Hepatic stellate cell (primary cell): ENCODE data around the gene CSTF3.
"Not testable (repeated sequence)": the region's sequence is repeated elsewhere in the genome, so short reads cannot be mapped to it uniquely, and the experiment has no call there.

Experiments
- DNase-seq: peaks from one replicate; pipeline ENCODE4 v3.0.0; 2011; ENCODE audit warnings: low spot score

The CSTF3 gene

DNA sequence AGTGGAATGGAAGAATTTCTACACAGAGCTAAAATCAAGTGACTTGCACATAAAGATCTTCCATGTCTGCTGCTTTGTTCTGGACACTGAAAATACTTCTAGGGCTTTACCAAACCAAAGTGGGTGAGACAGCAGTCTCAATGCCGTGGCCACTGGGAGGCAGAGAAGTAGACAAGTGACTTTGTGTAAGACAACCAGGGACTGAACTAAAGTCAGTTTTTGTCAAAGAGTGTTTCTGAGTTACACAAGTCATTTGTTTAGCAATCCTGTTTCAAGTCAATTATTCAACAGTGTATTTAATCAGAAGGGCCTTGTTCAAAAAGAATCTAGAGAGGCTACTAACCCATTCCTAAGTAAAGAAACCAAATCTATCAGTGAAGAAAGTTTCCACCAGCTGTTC, 75.3 kb downstream of the CSTF3 start:
- DNase-seq = no peak

DNA sequence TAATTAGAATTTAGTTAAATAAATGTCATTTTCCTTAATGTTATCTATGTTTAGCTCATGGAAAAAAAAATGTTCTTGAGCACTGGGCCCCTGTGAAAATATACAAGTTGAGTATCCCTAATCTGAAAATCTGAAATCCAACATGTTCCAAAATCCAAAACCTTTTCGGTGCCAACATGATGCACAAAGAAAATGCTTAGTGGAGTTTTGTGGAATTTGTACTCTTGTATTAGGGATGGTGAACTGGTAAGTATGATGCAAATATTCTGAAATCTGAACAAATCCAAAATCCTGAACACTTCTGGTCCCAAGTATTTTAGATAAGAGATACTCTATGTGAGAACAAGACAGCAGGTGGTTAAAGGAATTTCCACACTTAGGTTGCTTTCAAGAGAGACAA, 77.4 kb downstream of the CSTF3 start:
- no peak for DNase-seq

DNA sequence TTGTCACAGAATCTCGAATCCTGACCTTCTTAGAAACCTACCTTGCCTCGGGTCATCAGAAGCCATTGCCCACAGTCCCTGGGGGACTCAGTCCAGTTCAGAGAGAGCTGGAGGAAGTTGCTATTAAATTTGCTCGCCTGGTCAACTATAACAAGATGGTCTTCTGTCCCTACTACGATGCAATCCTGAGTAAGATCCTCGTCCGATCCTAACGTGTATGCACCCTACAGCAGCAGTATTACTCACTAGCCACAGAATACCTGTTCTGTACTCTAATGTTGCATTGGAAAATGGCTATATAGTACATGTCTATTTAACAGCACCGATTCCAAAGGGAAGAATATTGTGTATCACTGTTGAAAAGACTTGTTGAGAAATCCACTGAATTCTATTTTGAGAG, 88.8 kb downstream of the CSTF3 start:
- DNase-seq = no peak

DNA sequence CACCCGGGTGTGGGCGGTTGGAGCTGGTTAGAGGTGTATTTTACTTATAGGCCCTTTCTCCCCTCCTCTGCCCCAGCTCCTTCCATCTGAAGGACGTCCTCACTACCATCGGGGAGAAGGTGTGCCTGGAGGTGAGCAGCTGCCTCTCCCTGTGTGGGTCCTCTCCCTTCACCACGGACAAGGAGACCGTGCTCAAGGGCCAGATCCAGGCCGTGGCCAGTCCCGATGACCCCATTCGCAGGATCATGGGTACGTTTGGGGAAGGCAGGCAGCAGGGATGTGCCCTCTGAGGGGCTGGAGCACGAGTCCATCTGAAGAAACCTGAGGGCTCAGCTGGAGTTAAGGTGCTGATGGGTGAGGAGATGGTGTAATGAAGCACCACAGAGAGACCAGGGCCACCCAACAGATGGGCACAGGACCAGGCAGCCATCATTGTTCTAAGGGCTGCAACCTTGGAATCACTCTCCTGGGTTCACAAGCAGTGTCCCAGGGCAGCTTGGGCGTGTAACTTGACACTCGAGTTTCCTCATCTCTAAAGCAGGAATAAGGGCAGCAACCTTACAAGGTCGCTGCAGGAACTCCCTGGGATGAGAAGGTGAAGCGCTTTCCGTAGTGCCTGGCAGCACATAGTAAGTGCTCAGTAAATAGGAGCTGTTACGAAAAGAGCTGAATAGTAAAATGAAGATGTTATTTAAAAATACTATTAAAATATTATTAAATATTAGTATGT, 92.5 kb downstream of the CSTF3 start:
- DNase-seq = no peak

DNA sequence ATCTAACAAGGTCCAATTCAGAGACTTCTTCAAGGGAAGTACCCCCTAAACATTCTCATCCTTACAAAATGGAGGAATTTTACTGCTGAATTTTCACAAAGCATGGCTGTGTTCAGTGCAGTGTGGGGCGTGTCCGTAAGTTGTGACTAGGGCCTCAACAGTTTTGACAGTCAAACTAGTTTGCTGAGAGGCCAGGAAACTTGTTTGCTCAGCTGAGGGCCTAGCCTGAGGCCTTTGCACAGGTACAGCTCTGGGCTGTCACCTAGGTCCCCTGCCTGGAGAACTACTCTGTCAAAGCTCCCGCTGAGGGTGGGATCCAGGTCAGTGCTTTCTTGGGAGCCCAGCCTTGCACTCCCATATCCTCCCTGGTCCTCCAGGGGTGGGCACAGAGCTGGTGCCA, 94.0 kb downstream of the CSTF3 start:
- no peak for DNase-seq

DNA sequence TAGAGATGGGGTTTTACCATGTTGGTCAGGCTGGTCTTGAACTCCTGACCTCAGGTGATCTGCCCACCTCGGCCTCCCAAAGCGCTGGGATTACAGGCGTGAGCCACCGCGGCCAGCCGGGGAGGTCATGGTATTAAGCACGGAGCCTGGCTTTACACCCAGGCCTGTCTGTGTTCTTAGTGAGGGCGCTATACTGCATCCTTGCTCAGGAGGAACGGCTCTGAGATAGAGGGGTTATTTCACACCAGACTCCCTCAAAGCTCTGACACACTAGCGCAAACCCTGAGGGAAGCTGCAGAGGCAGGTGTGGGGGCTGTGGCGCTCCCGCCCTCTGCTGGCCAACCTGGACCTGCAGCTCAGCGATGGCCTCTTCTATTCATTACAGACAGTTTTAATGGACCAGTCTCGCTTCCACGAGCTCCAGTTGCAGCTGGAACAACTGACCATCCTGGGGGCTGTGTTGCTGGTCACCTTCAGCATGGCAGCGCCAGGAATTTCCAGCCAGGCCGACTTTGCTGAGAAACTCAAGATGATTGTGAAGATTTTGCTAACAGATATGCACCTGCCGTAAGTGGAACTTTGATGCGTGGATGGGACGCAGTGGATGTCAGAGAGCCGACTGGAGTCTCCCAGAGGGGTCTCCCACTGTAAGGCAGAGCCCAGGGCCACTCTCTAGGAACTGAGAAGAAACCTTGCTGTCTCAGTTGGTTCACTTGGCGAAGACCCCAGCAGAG, 95.7 kb downstream of the CSTF3 start:
- peak; percentile 44 for DNase-seq

DNA sequence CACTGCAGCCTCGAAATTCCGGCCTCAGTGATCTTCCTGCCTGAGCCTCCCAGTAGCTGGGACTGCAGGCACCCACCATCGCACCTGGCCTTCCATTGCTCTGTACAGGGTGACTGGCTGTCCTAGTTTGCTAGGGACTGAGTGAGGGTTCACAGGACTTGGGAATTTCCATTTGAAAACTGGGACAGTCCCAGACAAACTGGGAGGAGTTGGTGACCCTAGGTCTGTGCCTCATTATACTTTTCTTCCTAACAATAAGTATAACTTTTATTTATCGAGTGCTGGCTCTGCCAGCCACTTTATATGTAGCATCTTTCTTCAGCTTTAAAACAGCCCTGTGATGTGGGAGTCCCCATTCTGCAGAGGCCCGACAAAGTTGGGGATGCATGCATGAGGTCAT, 96.4 kb downstream of the CSTF3 start:
- no peak for DNase-seq

DNA sequence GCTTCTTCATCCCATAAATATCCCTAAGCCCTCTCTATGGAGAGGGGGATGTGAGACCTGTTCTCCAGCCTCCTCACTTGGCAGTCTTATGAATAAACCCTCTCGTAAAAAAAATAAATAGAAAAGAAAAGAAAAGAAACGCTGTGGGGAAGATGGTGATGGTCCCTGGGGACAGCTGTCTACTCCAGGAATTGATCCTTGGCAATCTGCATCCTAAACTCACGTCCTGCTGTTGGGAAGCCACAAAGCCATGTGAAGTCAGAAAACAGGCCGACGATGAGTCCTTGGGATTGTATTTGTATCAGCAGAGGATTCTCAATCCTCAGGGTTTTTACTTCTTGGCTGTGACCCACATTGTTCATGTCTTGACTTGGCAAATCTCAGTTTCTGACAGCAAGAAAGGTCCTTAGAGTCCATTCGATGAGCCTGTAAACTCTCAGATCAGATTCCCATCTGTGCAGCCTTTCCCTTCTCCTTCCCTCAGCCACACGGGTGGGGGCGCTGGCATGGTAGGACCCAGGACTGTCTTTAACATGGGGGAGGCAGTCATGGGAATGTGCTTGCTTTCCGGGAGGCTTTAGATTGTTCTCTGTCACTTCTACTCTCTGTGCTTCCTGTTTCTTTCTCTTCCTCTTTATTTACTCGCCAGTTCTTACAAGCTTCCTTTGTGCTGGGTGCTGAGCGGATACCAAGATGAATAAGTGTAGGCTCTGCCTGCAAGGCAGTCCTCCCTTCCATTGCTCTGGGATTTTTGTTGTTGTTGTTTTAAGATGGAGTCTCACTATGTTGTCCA, 97.1 kb downstream of the CSTF3 start:
- DNase-seq = no peak

DNA sequence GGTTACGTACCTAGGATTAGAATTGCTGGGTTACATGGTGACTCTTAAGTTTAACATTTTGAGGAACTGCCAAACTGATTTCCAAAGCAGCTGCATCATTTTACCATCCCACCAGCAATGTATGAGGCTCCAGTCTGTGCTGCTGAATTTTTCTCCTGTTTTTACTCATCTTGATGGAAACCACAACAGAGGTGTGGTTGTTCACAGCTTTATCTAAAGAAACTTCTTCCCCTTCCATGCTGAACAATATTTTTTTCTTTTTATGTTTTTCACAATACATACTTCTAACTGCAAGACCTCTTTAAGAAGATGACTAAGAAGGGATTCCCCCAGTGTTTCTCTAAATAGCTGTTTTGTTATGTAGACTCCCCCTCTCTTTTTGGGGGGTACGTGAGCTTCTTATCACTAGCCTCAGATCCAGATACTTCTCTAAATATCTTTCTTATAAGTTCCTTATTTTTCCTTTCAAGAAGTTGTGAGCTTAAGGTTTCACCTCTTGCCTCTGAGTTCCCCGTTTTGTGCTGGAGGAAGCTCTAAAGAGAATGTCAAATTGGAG, 97.9 kb downstream of the CSTF3 start:
- DNase-seq = no peak

DNA sequence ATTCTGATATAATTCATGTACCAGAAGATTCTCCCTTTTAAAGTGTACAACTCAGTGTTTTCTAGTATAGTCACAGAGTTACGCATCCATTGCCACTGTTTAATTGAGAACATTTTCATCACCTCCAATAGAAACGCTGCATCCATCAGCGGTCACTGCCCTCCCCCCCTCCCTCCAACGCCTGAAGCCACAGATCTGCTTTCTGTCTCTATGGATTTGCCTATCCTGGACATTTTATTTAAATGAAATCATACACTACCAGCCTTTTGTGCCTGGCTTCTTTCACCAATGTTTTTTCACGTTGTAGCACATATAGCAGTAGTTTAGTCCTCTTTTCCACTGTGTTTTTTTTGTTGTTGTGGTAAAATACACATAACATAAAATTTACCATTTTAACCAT, 99.1 kb downstream of the CSTF3 start:
- no peak for DNase-seq

DNA sequence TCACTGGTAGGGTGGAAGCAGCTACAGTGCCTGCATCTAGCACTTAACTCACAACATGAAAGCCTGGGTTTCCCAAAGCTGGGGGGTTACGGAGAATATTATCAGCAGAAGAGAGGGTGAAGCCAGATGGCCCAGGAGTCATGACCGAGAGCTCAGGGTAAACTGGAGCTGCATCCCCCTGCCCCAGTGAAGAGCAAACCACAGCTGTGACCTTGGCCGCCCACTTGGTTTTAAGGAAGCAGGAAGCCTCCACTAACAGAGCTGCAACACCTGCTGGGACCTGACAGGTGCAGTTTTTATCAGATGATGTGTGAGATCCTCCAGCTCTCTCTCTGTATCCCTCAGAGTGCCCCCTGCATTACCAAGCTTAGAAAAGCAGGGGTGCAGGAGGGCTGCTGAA, 101.0 kb downstream of the CSTF3 start:
- DNase-seq = no peak

DNA sequence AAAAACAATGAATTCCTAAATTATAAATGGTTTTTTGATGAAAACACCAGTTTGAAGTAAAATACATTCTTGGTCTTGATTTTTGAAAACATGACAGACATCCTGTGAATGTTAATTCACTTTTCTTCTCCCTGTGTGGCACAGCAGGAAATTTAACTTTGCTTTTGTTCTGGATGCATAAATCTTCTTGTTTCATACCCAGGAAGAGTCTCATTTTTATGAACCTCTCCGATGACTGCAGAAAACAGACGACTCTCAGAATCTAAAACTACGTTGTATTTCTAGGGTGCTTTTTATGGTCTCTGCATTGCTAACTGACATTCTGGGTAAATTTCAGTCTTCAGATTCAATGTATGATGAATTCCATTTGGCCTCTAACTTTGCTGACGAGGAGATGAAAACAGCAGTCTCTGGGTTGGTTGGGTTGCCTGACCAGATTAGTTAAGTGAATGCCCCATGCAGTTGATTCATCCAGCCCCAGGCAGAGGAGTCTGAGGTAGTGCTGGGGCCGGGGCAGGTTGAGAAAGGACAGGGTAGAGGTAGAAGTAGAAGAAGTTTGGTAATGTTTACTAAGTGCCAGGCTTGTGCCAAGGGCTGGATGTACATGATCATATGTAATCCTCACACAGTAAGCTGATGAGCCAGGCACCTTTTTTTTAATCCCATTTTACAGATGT, 101.8 kb downstream of the CSTF3 start:
- no peak for DNase-seq

DNA sequence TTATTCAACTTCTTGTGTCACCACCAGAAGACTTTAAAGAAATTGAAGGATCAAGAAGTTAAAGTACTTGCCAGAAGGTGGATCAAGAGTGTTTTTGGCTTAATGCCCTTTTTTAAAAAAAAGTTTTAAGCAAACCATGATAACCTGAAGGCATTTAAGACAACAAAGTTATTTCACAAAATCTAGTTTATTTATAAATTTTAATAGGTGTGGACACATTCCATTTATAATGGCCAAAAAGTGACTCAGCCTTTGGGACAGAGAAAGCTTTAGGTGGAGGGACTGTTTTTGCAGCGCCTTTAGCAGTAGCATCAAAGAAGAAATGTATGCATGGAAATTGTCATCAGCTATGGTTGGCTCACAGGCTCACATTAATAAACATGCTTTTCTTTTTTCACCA, 104.0 kb downstream of the CSTF3 start:
- no peak for DNase-seq

DNA sequence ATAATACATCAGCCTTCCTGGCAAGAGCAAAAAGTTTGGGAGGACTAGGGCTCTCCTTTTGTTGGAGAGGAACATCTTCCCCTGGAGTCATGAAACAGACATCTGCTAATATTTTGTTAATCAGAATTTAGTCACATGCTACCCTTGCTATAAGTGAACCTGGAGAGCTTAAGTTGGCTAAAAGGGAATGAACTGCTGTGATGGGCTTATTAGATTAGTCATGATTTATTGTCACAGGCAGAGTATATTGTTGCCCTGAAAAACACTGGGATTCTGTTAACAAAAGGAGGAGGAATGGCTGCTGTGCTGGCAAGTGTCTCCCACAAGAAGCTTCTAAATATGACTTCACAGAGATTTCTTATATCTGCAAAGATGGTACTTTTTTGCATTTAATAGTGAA, 105.9 kb downstream of the CSTF3 start:
- no peak for DNase-seq

DNA sequence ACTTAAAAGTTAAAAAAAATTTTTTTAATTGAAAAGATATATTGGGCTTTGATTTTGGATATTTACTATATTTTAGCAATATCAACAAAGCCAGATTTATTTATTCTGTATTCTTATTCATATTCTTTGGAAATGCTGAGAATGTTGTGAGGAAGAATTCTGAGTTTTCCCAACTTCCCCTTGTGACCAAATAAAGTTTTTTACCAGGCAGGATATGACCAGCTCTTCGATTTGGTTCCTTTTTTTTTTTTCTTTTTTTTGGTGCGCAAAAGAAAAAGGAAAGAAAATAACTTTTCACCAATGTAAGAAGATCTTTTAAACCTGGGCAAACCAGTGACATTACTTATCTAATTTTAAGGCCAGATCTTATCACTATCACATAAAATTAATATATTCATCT, 109.0 kb downstream of the CSTF3 start:
- no peak for DNase-seq

DNA sequence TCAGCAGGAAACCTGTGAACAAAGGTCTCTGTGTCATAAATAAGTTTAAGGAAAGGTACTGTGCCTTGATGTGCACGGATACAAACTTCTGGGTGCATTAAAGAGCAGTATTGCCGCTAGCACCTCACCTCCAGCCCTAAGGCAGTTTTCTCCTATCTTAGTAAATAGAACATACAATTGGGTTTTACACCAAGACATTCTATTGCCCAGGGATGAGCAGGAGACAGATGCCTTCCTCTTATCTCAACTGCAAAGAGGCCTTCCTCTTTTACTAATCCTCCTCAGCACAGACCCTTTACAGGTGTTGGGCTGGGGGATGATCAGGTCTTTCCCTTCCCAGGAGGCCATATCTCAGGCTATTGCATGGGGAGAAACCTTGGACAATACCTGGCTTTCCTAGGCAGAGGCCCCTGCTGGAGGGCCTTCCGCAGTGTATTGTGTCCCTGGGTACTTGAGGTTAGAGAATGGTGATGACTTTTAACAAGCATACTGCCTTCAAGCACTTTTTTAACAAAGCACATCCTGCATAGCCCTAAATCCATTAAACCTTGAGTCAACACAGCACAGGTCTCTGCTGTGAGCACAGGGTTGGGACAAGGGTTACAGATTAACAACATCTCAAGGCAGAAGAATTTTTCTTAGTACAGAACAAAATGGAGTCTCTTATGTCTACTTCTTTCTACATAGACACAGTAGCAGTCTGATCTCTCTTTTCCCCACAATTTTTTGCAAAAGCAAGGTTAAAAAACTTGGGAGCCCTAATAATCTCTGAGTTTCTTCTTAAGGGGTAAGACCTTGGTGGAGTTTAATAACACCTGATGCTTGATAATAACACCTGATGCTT, 111.5 kb downstream of the CSTF3 start:
- not testable (repeated sequence) for DNase-seq

DNA sequence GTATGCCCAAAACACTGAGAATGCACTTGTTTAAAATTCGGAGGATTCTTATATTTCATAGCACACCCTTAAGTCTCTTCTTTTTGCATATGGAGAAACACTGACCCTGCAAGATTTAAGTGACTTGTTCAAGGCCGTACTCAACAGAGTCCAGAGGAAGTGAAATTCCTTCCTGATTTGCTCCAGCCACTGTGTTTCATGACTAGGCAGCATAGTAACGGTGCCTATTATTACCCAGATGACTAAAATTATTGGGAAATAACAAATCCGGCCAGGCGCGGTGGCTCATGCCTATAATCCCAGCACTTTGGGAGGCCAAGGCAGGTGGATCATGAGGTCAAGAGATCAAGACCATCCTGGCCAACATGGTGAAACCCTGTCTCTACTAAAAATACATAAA, 112.6 kb downstream of the CSTF3 start:
- DNase-seq = not testable (repeated sequence)

DNA sequence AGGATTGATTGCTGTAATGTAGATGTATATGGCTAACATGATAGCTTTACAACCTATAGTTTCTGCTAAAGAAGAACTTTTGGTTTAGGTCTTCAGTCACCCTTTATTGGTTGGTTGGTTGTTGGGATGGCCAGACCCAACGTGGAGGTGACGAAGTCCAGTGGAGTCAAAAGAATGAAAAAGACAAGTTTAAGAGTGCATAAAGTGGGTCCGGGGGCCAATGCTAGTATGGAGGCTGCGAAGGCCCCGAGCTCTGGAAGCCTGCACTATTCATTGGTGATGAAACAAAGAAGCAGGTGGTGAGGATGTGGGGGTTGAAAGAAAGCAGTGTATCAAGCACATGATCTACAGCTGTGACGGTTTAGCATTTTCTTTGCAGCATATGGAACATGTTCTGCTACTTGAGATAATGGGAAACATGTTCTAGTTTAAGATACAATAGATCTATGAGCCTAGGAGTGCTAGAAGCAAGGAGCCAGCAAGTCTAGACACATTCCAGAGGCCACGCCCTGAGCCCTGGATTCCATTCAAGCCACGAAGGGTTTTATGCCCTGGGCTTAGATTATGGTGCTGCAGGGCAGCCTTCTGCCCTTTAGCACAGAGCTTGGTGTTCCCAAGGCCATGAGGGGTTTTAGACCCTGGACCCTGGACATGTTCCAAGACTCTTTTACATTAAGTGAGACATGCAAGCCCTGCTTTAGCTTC, 115.6 kb downstream of the CSTF3 start:
- DNase-seq = no peak

DNA sequence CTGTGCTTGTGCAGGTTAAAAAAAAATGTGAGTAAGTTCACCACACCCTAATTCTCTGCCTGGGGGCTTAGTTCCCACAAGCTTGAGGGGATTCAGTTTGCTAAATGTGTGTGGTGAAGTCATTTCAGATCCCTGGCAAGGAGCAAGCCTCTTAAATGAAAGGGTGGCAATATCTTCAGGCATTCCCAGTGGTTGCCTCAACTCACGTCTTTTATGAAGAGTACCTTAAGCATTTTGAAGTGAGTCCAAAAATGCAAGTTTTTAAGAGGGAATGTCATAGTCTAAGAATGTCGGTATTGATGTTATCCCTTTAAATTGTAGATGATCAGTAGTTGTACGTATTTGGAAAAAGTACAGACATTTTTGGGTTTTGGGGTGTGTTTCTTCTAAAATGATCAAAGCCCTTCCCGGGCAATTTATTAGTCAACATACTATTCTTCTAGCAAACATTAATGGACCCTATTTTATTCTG, 117.0 kb downstream of the CSTF3 start:
- no peak for DNase-seq

DNA sequence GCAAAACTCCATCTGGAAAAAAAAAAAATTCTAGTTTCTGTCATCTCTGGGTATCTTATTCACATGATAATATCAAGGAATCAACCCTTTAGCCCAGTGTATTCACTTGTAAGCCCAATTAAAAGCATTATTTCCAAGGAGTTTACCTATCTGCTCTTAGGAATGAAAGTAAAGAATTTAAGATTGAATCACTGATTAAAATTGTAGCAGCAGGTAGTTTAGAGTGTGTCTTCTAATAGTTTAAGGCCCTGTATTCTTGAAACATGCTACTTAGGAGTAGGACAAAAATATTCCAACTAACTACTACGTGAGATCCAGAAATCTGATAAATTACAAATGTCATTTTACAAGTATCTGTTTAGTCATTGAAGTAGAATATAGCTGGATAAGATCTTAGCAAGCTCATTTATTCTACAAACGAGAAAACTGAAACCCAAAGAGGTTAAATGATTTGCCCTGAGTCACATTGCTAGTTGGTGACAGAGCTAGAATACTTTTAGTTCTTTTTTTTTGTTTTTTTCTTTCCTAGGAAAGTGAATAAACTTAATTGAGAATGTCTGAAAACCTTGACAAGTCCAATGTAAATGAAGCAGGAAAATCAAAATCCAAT, 118.0 kb downstream of the CSTF3 start:
- no peak for DNase-seq
